ENCODE results near the gene GNAQ. TPM values are rescaled to one million over a fixed set of nuclear protein-coding genes. Genes with fewer than 3 reads are reported as not detected.

GNAQ gene
- total RNA-seq, 1 experiment from 2014 or later, result 0.51 TPM

DNA sequence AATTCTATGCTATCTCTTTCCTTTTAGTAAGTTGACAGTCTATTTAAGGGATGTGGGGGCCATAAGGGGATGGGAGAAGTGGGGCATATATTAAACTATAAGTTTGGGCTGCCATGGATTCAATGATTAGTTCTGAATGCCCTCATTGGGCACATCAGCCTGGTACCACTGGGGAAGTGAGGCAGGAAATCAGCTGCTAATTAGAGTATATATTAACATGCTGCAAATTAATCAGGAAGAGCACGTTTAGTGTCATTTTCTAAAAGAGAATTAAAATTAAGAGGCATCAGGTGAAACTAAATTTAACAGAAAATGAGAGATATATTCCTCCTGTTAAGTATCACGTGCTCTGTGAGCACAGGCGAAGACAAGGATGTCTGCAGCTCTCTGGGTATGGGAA lies 260.4 kb downstream of the GNAQ start:
- intact Hi-C loops (cut with micrococcal nuclease), result no loop called here
- BruUV-seq (replicated peaks), result no TSS peak
- H3K4me2 ChIP-seq (ENCODE audit: low read length), result no peak overlapping the region

DNA sequence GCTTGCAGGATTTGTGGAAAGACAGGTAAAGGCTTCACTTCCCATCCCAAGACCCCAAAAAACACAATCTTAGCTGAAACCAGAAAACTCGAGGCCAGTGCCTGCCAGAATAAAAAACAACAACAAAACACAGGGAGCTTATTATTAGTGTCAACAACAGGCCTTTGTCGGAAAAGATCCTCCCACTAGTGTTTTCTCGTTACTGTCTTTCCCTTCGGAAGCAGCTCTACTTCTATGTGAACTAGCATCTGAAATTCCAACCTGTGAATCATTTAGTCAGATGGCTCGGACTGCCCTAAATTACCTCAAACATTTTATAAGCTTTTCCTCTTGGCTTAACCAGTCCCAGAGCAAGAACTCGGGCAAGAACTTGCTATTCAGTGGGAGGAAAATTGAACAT lies 261.3 kb downstream of the GNAQ start:
- intact Hi-C loops (cut with micrococcal nuclease), result no loop called here
- H3K79me2 ChIP-seq (ENCODE audit: low read length), result no peaks in the 10 kb centered on the region
- no peak overlapping the region for H2AFZ ChIP-seq (ENCODE audit: low read length)
- no peak for TF ChIP-seq EZH2 (IDR thresholded peaks at IDR 0.05; ENCODE audit: low read length, unreplicated experiment)
- no peak for TF ChIP-seq EZH2phosphoT487 (IDR thresholded peaks at IDR 0.05; ENCODE audit: borderline replicate concordance, low read length)
- TF ChIP-seq, protein P1, sequence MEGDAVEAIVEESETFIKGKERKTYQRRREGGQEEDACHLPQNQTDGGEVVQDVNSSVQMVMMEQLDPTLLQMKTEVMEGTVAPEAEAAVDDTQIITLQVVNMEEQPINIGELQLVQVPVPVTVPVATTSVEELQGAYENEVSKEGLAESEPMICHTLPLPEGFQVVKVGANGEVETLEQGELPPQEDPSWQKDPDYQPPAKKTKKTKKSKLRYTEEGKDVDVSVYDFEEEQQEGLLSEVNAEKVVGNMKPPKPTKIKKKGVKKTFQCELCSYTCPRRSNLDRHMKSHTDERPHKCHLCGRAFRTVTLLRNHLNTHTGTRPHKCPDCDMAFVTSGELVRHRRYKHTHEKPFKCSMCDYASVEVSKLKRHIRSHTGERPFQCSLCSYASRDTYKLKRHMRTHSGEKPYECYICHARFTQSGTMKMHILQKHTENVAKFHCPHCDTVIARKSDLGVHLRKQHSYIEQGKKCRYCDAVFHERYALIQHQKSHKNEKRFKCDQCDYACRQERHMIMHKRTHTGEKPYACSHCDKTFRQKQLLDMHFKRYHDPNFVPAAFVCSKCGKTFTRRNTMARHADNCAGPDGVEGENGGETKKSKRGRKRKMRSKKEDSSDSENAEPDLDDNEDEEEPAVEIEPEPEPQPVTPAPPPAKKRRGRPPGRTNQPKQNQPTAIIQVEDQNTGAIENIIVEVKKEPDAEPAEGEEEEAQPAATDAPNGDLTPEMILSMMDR (conservative IDR thresholded peaks at IDR 0.05; ENCODE audit: low read depth, low read length), result no peak
- no peak overlapping the region for H3K27ac ChIP-seq (ENCODE audit: low read length)
- H3K9me3 ChIP-seq (ENCODE audit: low read length), result no peaks in the 10 kb centered on the region
- H3K27me3 ChIP-seq (ENCODE audit: low read length), result no peaks in the 10 kb centered on the region
- no peaks in the 10 kb centered on the region for H4K20me1 ChIP-seq (ENCODE audit: low read length)
- DNase-seq, result no peak
- POLR2A ChIA-PET (ENCODE audit: unreplicated experiment), result no interaction called here
- no TSS peak for BruUV-seq (replicated peaks)
- H3K9ac ChIP-seq (ENCODE audit: low read length), result no peak overlapping the region
- ATAC-seq, result no peak
- H3K4me3 ChIP-seq (ENCODE audit: low read length), result no peak overlapping the region
- no peaks in the 10 kb centered on the region for H3F3A ChIP-seq (ENCODE audit: low read length, unreplicated experiment)
- no peak overlapping the region for H3K4me2 ChIP-seq (ENCODE audit: low read length)
- CTCF ChIA-PET, result interaction anchor here (0.6 kb wide), 1 partner anchor 23 kb away, joined by 4 read pairs; no protein-coding TSS in a partner anchor
- H3K36me3 ChIP-seq (ENCODE audit: low read depth, low read length), result no peaks in the 10 kb centered on the region
- no peaks in the 10 kb centered on the region for H3K4me1 ChIP-seq (ENCODE audit: insufficient read depth, low read length)
- no peaks in the 10 kb centered on the region for H3K9me2 ChIP-seq (replicated peaks; ENCODE audit: low read length)

More for the DNA sequence above, 260.4 kb downstream of the GNAQ start:
- Histone ChIP-seq H3K36me3 (ENCODE audit: low read depth, low read length) (no peaks in the 10 kb centered on the region), H3K9me2 (replicated peaks; ENCODE audit: low read length) (no peaks in the 10 kb centered on the region), H3K9me3 (ENCODE audit: low read length) (no peaks in the 10 kb centered on the region), H4K20me1 (ENCODE audit: low read length) (no peaks in the 10 kb centered on the region), H3K4me3 (ENCODE audit: low read length) (no peak overlapping the region), H3K27me3 (ENCODE audit: low read length) (no peaks in the 10 kb centered on the region), H2AFZ (ENCODE audit: low read length) (no peak overlapping the region), H3K79me2 (ENCODE audit: low read length) (no peaks in the 10 kb centered on the region), H3F3A (ENCODE audit: low read length, unreplicated experiment) (no peaks in the 10 kb centered on the region), H3K4me1 (ENCODE audit: insufficient read depth, low read length) (no peaks in the 10 kb centered on the region), H3K27ac (ENCODE audit: low read length) (no peak overlapping the region), H3K9ac (ENCODE audit: low read length) (no peak overlapping the region)
- DNase-seq (no peak), ATAC-seq (no peak)
- ChIA-PET POLR2A (ENCODE audit: unreplicated experiment) (no interaction called here), CTCF (no interaction called here)
- TF ChIP-seq, protein P1 (conservative IDR thresholded peaks at IDR 0.05; ENCODE audit: low read depth, low read length), result no peak
- TF ChIP-seq EZH2 (IDR thresholded peaks at IDR 0.05; ENCODE audit: low read length, unreplicated experiment), result no peak
- TF ChIP-seq EZH2phosphoT487 (IDR thresholded peaks at IDR 0.05; ENCODE audit: borderline replicate concordance, low read length), result no peak

DNA sequence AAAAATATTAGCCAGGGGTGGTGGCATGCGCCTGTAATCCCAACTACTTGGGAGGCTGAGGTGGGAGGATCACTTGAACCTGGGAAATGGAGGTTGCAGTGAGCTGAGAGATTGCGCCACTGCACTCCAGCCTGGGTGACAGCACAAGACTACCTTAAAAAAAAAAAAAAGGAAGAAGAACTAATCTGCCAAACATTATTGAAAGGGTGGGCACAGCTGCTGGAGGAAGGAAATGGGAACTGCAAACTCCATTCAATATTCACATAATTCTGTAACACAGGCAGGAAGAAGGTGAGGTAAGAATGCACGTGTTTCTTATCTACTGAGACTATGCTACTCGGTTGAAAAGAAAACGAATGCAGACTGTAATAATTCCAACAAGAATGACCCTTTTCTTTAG lies 262.4 kb downstream of the GNAQ start:
- ATAC-seq, result no peak
- H3K9ac ChIP-seq (ENCODE audit: low read length), result no peak overlapping the region
- DNase-seq, result no peak
- H3K9me3 ChIP-seq (ENCODE audit: low read length), result no peaks in the 10 kb centered on the region
- no peak overlapping the region for H3K27ac ChIP-seq (ENCODE audit: low read length)
- no peaks in the 10 kb centered on the region for H4K20me1 ChIP-seq (ENCODE audit: low read length)
- no peaks in the 10 kb centered on the region for H3K27me3 ChIP-seq (ENCODE audit: low read length)
- H3K9me2 ChIP-seq (replicated peaks; ENCODE audit: low read length), result no peaks in the 10 kb centered on the region
- BruUV-seq (replicated peaks), result no TSS peak
- H3K36me3 ChIP-seq (ENCODE audit: low read depth, low read length), result no peaks in the 10 kb centered on the region
- H2AFZ ChIP-seq (ENCODE audit: low read length), result no peak overlapping the region
- intact Hi-C loops (cut with micrococcal nuclease), result loop anchor here (10.0 kb wide), 1 partner anchor 76 kb away; no protein-coding TSS in a partner anchor
- no peak overlapping the region for H3K4me3 ChIP-seq (ENCODE audit: low read length)
- H3K79me2 ChIP-seq (ENCODE audit: low read length), result no peaks in the 10 kb centered on the region
- TF ChIP-seq EZH2 (IDR thresholded peaks at IDR 0.05; ENCODE audit: low read length, unreplicated experiment) (no peak), EZH2phosphoT487 (IDR thresholded peaks at IDR 0.05; ENCODE audit: borderline replicate concordance, low read length) (no peak)
- TF ChIP-seq, protein P1 (conservative IDR thresholded peaks at IDR 0.05; ENCODE audit: low read depth, low read length), result no peak
- no peak overlapping the region for H3K4me2 ChIP-seq (ENCODE audit: low read length)
- ChIA-PET POLR2A (ENCODE audit: unreplicated experiment) (no interaction called here), CTCF (no interaction called here)
- no peaks in the 10 kb centered on the region for H3K4me1 ChIP-seq (ENCODE audit: insufficient read depth, low read length)
- no peaks in the 10 kb centered on the region for H3F3A ChIP-seq (ENCODE audit: low read length, unreplicated experiment)
